Kidney epithelial cell (primary cell): ENCODE measurements around the gene AFF1. TPM values are rescaled to one million over a fixed set of nuclear protein-coding genes. Genes with fewer than 3 reads are reported as not detected.

ENCODE experiments used
- DNase-seq: peaks from one replicate; pipeline ENCODE4 v3.0.0-alpha.2; 2010; ENCODE audit warnings: low read depth
- H3K27me3 ChIP-seq: 2 replicates; pipeline ENCODE4 v1.6.0; 2011; ENCODE audit warnings: low read length; ENCODE audit not compliant: control insufficient read depth, insufficient read depth
- H3K36me3 ChIP-seq: 2 replicates; pipeline ENCODE4 v1.5.1; 2011; ENCODE audit warnings: low read length; ENCODE audit not compliant: control insufficient read depth, insufficient read depth
- H3K4me3 ChIP-seq: 2 replicates; pipeline ENCODE4 v1.5.1; 2011; ENCODE audit warnings: low read depth, mild to moderate bottlenecking, control low read depth, low read length
- CTCF ChIP-seq: IDR thresholded peaks from 2 replicates; pipeline ENCODE4 v1.5.1; 2011; ENCODE audit warnings: mild to moderate bottlenecking, moderate library complexity, low read length, control low read depth, inconsistent platforms; ENCODE audit not compliant: insufficient read depth, poor library complexity, severe bottlenecking
- total RNA-seq: library from RNA; depleted of rRNA; stranded (reverse); fragments of >200 nt; gene quantifications from 2 replicates; pipeline ENCODE4 v1.2.3, GENCODE V29; 2015

Gene AFF1
- total RNA-seq, 1 donor from 2014 or later, result 16.9 TPM

DNA sequence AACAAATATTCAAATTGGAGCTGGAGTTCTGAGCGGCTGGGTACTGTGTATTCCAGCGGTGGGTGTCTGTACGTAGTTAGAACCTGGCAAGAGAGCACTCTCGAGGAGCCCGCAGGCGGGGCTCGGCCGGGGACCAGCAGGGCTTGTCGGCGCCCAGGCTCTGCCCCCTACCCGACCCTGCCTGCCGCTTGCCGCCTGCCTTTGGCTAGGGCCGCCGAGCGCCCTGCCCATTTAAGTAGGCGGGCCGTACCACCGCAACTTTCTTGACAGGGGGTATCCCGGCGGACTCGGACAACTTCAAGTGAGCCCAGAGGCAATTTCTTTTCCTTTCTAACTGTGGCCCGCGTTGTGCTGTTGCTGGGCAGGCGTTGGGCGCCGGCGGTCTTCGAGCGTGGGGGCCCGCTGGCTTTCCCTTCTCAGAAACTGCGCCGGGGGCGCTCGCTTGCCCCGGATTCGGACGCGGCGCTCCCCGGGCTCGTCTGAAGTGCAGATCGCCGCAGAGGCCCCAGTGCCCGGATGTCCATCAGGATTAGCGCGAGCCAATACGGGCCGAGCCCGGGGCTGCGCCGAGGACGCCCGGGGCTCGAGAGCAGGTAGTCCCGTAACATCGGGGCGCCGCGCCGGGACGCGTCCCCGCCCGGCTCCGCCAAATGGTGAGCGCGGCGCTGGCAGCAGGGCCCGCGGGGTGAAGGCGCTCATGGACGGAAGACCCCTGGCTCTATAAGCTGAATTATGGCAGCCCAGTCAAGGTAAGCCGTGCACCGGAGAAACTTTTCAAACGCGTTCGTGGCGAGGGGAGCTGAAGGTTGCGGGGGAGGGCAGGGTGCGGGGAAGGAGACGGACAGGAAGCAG is 72.1 kb downstream of the AFF1 start:
- H3K36me3 ChIP-seq, result no peaks in the 10 kb centered on the region
- no peaks in the 10 kb centered on the region for H3K27me3 ChIP-seq
- DNase-seq, result peak; percentile 54
- peak overlapping the region; percentile 54 for H3K4me3 ChIP-seq
- TF ChIP-seq CTCF, result no peak

- no peaks in the 10 kb centered on the region for H3K27me3 ChIP-seq
- no peak for TF ChIP-seq CTCF
- H3K4me3 ChIP-seq, result peak overlapping the region; percentile 54
- no peak for DNase-seq
- H3K36me3 ChIP-seq, result no peaks in the 10 kb centered on the region
These were observed 73.0 kb downstream of the AFF1 start for GRCh38 chr4:87007528-87008446.

GRCh38 chr4:87009095-87009648 is 74.4 kb downstream of the AFF1 start:
- TF ChIP-seq CTCF, result no peak
- Histone ChIP-seq H3K36me3 (no peaks in the 10 kb centered on the region), H3K27me3 (no peaks in the 10 kb centered on the region), H3K4me3 (peak overlapping the region; percentile 2)
- no peak for DNase-seq

GRCh38 chr4:87010192-87010591 is 75.4 kb downstream of the AFF1 start:
- H3K27me3 ChIP-seq, result no peaks in the 10 kb centered on the region
- no peak for TF ChIP-seq CTCF
- H3K4me3 ChIP-seq, result no peak overlapping the region
- H3K36me3 ChIP-seq, result no peaks in the 10 kb centered on the region
- no peak for DNase-seq

- Histone ChIP-seq H3K36me3 (no peaks in the 10 kb centered on the region), H3K4me3 (no peak overlapping the region), H3K27me3 (no peaks in the 10 kb centered on the region)
- peak; percentile 81 for DNase-seq
- TF ChIP-seq CTCF, result no peak
These were observed 76.7 kb downstream of the AFF1 start for GRCh38 chr4:87011340-87012034.
